DOHH2 (cell line): ENCODE results near the gene INCENP.

Experiments
- H3F3A ChIP-seq: fragments of 200-600 bp; sonication (generic), shearing (Covaris generic); 2 replicates; pipeline ENCODE4 v1.6.0; 2016; ENCODE audit warnings: antibody characterized with exemption, mild to moderate bottlenecking; ENCODE audit not compliant: control insufficient read depth, insufficient read depth
- H3K27ac ChIP-seq: fragments of 200-600 bp; sonication (generic); 2 replicates; pipeline ENCODE4 v1.5.1; 2014; ENCODE audit warnings: low read depth, mild to moderate bottlenecking, low read length, moderate library complexity
- H3K27me3 ChIP-seq: fragments of 200-600 bp; sonication (generic); 2 replicates; pipeline ENCODE4 v1.6.1; 2014; ENCODE audit warnings: mild to moderate bottlenecking, low read length, mixed read lengths; ENCODE audit not compliant: control insufficient read depth
- H3K36me3 ChIP-seq: fragments of 200-600 bp; sonication (generic); 2 replicates; pipeline ENCODE4 v1.6.1; 2014; ENCODE audit warnings: mild to moderate bottlenecking, low read length, moderate library complexity, mixed read lengths; ENCODE audit not compliant: control insufficient read depth
- H3K4me1 ChIP-seq: fragments of 200-600 bp; sonication (generic); 2 replicates; pipeline ENCODE4 v1.6.1; 2014; ENCODE audit warnings: mild to moderate bottlenecking, low read length, mixed read lengths; ENCODE audit not compliant: control insufficient read depth
- H3K4me2 ChIP-seq: fragments of 200-600 bp; sonication (generic); 2 replicates; pipeline ENCODE4 v1.6.0; 2014; ENCODE audit warnings: mild to moderate bottlenecking, low read length, moderate library complexity
- H3K4me3 ChIP-seq: fragments of 200-600 bp; sonication (generic); 2 replicates; pipeline ENCODE4 v1.5.1; 2014; ENCODE audit warnings: mild to moderate bottlenecking, low read length, mixed read lengths
- H3K79me2 ChIP-seq: fragments of 200-600 bp; sonication (generic); 2 replicates; pipeline ENCODE4 v1.6.1; 2014; ENCODE audit warnings: mild to moderate bottlenecking, low read length, mixed read lengths; ENCODE audit not compliant: control insufficient read depth
- H3K9me2 ChIP-seq: fragments of 200-600 bp; sonication (generic); replicated peaks from 2 replicates; pipeline ENCODE4 v1.6.1; 2014; ENCODE audit warnings: mild to moderate bottlenecking, low read length, mixed read lengths; ENCODE audit not compliant: control insufficient read depth
- H3K9me3 ChIP-seq: fragments of 200-600 bp; sonication (generic); 2 replicates; pipeline ENCODE4 v1.6.1; 2014; ENCODE audit warnings: antibody characterized with exemption, low read length, mixed read lengths; ENCODE audit not compliant: control insufficient read depth, insufficient read depth
- H4K20me1 ChIP-seq: fragments of 200-600 bp; sonication (generic); 2 replicates; pipeline ENCODE4 v1.6.0; 2014; ENCODE audit warnings: low read depth, mild to moderate bottlenecking, antibody characterized with exemption, low read length, moderate library complexity; ENCODE audit not compliant: control insufficient read depth, insufficient read depth
- EZH2phosphoT487 ChIP-seq: fragments of 200-600 bp; sonication (generic); IDR thresholded peaks from 2 replicates; pipeline ENCODE4 v1.6.1; 2017; ENCODE audit warnings: borderline replicate concordance, mild to moderate bottlenecking, antibody characterized with exemption, low read length, moderate library complexity, mixed read lengths
- TF ChIP-seq, protein P1 (sequence below): fragments of 200-600 bp; sonication (generic); IDR thresholded peaks from one replicate; pipeline ENCODE4 v1.5.1; 2014; ENCODE audit warnings: antibody characterized with exemption, mild to moderate bottlenecking, low read depth, low read length; ENCODE audit not compliant: poor library complexity, severe bottlenecking

The INCENP gene

DNA sequence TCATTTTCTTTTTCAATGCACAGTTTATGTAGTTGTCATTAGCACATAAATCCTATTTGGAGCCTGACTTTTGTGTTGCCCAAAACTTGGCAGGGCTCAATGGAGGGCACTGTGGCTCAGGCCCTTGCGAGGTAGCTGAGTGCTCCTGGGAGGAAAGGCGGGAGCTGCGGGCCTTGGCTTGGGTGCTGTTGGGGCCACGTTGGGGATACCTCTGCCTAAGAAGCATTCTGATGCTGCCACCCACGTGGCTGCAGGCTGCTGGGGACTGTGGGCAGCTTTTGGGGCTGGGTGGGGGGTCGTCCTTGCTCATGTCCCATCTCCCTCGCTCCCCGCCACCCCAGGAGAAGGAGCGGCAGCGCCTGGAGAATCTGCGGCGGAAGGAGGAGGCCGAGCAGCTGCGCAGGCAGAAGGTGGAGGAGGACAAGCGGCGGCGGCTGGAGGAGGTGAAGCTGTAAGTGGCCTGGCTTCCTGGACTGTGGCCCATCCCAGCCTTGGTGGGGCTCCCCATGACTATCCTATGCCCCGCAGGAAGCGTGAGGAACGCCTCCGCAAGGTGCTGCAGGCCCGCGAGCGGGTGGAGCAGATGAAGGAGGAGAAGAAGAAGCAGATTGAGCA lies 20.9 kb downstream of the INCENP start:
- H3F3A ChIP-seq = no peaks in the 10 kb centered on the region
- H3K9me3 ChIP-seq = no peaks in the 10 kb centered on the region
- H3K79me2 ChIP-seq = no peaks in the 10 kb centered on the region
- TF ChIP-seq, protein P1, sequence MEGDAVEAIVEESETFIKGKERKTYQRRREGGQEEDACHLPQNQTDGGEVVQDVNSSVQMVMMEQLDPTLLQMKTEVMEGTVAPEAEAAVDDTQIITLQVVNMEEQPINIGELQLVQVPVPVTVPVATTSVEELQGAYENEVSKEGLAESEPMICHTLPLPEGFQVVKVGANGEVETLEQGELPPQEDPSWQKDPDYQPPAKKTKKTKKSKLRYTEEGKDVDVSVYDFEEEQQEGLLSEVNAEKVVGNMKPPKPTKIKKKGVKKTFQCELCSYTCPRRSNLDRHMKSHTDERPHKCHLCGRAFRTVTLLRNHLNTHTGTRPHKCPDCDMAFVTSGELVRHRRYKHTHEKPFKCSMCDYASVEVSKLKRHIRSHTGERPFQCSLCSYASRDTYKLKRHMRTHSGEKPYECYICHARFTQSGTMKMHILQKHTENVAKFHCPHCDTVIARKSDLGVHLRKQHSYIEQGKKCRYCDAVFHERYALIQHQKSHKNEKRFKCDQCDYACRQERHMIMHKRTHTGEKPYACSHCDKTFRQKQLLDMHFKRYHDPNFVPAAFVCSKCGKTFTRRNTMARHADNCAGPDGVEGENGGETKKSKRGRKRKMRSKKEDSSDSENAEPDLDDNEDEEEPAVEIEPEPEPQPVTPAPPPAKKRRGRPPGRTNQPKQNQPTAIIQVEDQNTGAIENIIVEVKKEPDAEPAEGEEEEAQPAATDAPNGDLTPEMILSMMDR = no peak
- no peak for TF ChIP-seq EZH2phosphoT487
- H4K20me1 ChIP-seq = no peaks in the 10 kb centered on the region; the same call in 1 of the 2 replicates
- H3K9me2 ChIP-seq = no peaks in the 10 kb centered on the region
- H3K4me1 ChIP-seq = no peaks in the 10 kb centered on the region
- no peak overlapping the region for H3K4me2 ChIP-seq
- H3K4me3 ChIP-seq = no peak overlapping the region
- no peak overlapping the region for H3K27ac ChIP-seq
- H3K36me3 ChIP-seq = peaks cover 98% of the 10 kb centered on the region
- no peaks in the 10 kb centered on the region for H3K27me3 ChIP-seq

DNA sequence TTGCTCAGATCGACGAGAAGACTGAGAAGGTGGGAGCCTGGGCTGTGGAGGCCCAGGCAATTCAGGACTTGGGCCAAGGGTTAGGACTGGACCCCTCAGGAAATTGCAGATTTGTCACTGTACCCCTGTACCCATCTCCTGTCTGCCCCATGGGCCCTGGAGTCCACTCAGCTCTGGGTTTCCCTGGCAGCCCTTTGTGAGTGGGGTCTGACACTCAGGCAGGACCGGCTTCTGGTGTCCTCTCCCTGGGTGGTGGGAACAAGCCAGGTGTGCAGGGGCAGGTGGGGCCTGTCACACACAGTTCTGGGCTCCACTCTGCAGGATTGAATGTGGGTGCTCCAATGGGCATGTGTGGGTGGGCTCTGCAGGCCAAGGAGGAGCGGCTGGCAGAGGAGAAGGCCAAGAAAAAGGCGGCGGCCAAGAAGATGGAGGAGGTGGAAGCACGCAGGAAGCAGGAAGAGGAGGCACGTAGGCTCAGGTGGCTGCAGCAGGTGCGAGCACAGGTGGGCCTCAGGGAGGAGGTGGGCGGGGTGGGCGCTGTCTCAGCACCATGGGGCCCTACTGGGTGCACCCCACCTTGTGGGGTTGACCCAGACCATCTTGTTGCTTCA lies 21.6 kb downstream of the INCENP start:
- Histone ChIP-seq H4K20me1 (no peaks in the 10 kb centered on the region; the same call in 1 of the 2 replicates), H3K79me2 (no peaks in the 10 kb centered on the region), H3K4me2 (no peak overlapping the region), H3K27me3 (no peaks in the 10 kb centered on the region), H3K9me3 (no peaks in the 10 kb centered on the region), H3K4me1 (no peaks in the 10 kb centered on the region), H3F3A (no peaks in the 10 kb centered on the region), H3K36me3 (peaks cover 98% of the 10 kb centered on the region), H3K4me3 (no peak overlapping the region), H3K9me2 (no peaks in the 10 kb centered on the region), H3K27ac (no peak overlapping the region)
- no peak for TF ChIP-seq EZH2phosphoT487
- TF ChIP-seq, protein P1 = no peak

DNA sequence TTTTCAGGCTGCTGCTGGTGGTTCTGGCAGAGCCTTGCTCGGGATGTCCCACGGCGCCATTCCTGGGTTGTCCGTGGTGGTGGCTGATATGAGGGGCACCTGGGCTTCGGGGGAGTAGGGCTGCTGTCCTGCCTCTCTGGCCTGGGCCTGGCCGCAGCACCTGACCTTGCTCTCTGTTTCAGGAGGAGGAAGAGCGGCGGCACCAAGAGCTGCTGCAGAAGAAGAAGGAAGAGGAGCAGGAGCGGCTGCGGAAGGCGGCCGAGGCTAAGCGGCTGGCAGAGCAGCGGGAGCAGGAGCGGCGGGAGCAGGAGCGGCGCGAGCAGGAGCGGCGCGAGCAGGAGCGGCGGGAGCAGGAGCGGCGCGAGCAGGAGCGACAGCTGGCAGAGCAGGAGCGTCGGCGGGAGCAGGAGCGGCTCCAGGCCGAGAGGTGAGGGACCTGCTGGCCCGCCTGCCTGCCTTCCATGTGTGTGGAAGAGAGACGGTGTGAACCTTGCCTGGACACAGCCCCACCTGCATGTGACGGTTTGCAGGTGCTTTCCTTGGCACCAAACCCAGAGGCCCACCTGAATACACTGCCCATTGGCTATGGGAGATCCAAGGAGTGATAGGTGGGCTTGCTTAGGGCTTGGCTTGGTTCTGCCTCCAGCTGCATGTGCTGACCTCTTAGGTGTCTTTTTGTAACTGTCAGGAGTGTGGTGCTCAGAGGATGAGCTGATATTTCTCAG lies 22.8 kb downstream of the INCENP start:
- no peaks in the 10 kb centered on the region for H3K27me3 ChIP-seq
- no peaks in the 10 kb centered on the region for H3K4me1 ChIP-seq
- TF ChIP-seq EZH2phosphoT487 = no peak
- TF ChIP-seq, protein P1 = no peak
- no peaks in the 10 kb centered on the region; the same call in 1 of the 2 replicates for H4K20me1 ChIP-seq
- H3K79me2 ChIP-seq = no peaks in the 10 kb centered on the region
- H3K9me3 ChIP-seq = no peaks in the 10 kb centered on the region
- no peak overlapping the region for H3K4me2 ChIP-seq
- H3K9me2 ChIP-seq = no peaks in the 10 kb centered on the region
- no peak overlapping the region for H3K4me3 ChIP-seq
- no peaks in the 10 kb centered on the region for H3F3A ChIP-seq
- H3K27ac ChIP-seq = no peak overlapping the region
- H3K36me3 ChIP-seq = peaks cover 98% of the 10 kb centered on the region
